ENCODE measurements around the gene PPTC7.

GRCh38 chr12:110582276-110583136 lies 612 bp downstream of the PPTC7 start:
- TF ChIP-seq POLR2A (IDR thresholded peaks at IDR 0.05; ENCODE audit: low read depth, low read length) (no peak), CTCF (conservative IDR thresholded peaks at IDR 0.05; ENCODE audit: low read depth, low read length) (no peak), USF2 (IDR thresholded peaks at IDR 0.05; ENCODE audit: low read depth, low read length) (no peak), CEBPB (IDR thresholded peaks at IDR 0.05; ENCODE audit: low read depth, low read length) (no peak), BHLHE40 (IDR thresholded peaks at IDR 0.05; ENCODE audit: low read depth, low read length) (0 out of 2 replicates have a peak, but pooled peaks have one; percentile 5), FOS (IDR thresholded peaks at IDR 0.05; ENCODE audit: low read depth, low read length) (no peak), CHD1 (IDR thresholded peaks at IDR 0.05; ENCODE audit: low read depth, low read length) (no peak), RAD21 (IDR thresholded peaks at IDR 0.05; ENCODE audit: low read length) (no peak), ELK1 (IDR thresholded peaks at IDR 0.05; ENCODE audit: borderline replicate concordance, low read depth, low read length) (no peak)
